HG03066 (cell line): ENCODE measurements around the gene APBB3.
"Not testable (repeated sequence)": the region's sequence is repeated elsewhere in the genome, so short reads cannot be mapped to it uniquely, and the experiment has no call there.

ENCODE experiments used
- ATAC-seq: cut with Tn5 transposase; IDR thresholded peaks from one replicate; pipeline ENCODE4 v1.9.1; 2021; ENCODE audit warnings: low read depth; ENCODE audit not compliant: unreplicated experiment

The APBB3 gene

GRCh38 chr5:140564196-140565023 lies at the start of gene APBB3, which contains the start of gene SLC35A4:
APBB3 (minus strand) TSS chr5:140564598; CDS start chr5:140564245, 353 bp downstream.
SLC35A4 (plus strand) TSS chr5:140564828; CDS start chr5:140567170, 2,342 bp downstream.
- ATAC-seq, result peak; percentile 84

GRCh38 chr5:140611020-140611521 lies 46.7 kb upstream of the APBB3 start:
- ATAC-seq, result no peak

GRCh38 chr5:140609126-140609525 lies 44.7 kb upstream of the APBB3 start:
- no peak for ATAC-seq

- no peak for ATAC-seq
These were observed 44.3 kb upstream of the APBB3 start for GRCh38 chr5:140608722-140609121.

GRCh38 chr5:140607031-140607430 lies 42.6 kb upstream of the APBB3 start:
- ATAC-seq, result no peak

- ATAC-seq, result no peak
These were observed 41.5 kb upstream of the APBB3 start for GRCh38 chr5:140605879-140606278.

GRCh38 chr5:140603734-140604133 lies 39.3 kb upstream of the APBB3 start:
- ATAC-seq, result no peak

GRCh38 chr5:140603446-140603698 lies 39.0 kb upstream of the APBB3 start:
- not testable (repeated sequence) for ATAC-seq

GRCh38 chr5:140602147-140602546 lies 37.7 kb upstream of the APBB3 start:
- ATAC-seq, result no peak

- ATAC-seq, result no peak
These were observed 35.7 kb upstream of the APBB3 start for GRCh38 chr5:140600096-140600495.

GRCh38 chr5:140598836-140599235 lies 34.4 kb upstream of the APBB3 start:
- no peak for ATAC-seq

GRCh38 chr5:140596321-140596741 lies 31.9 kb upstream of the APBB3 start:
- ATAC-seq, result no peak

- ATAC-seq, result no peak
These were observed 31.3 kb upstream of the APBB3 start for GRCh38 chr5:140595538-140596300.

GRCh38 chr5:140594169-140594568 lies 29.8 kb upstream of the APBB3 start:
- ATAC-seq, result no peak

GRCh38 chr5:140593070-140593469 lies 28.7 kb upstream of the APBB3 start:
- ATAC-seq, result not testable (repeated sequence)

- no peak for ATAC-seq
These were observed 27.5 kb upstream of the APBB3 start for GRCh38 chr5:140591747-140592372.

GRCh38 chr5:140590861-140591260 lies 26.5 kb upstream of the APBB3 start:
- no peak for ATAC-seq

- no peak for ATAC-seq
These were observed 24.1 kb upstream of the APBB3 start for GRCh38 chr5:140588311-140589070.

- ATAC-seq, result no peak
These were observed 23.1 kb upstream of the APBB3 start for GRCh38 chr5:140587495-140587894.

- ATAC-seq, result not testable (repeated sequence)
These were observed 14.9 kb upstream of the APBB3 start for GRCh38 chr5:140579188-140579747.
